HG02943 (cell line): ENCODE measurements around the gene ATXN10.

ENCODE experiments used
- ATAC-seq: cut with Tn5 transposase; IDR thresholded peaks from one replicate; pipeline ENCODE4 v1.9.1; 2021; ENCODE audit warnings: mild to moderate bottlenecking, low read depth, moderate library complexity; ENCODE audit not compliant: unreplicated experiment

Gene ATXN10

GRCh38 chr22:45867118-45867905, 195.7 kb downstream of the ATXN10 start:
- no peak for ATAC-seq

DNA sequence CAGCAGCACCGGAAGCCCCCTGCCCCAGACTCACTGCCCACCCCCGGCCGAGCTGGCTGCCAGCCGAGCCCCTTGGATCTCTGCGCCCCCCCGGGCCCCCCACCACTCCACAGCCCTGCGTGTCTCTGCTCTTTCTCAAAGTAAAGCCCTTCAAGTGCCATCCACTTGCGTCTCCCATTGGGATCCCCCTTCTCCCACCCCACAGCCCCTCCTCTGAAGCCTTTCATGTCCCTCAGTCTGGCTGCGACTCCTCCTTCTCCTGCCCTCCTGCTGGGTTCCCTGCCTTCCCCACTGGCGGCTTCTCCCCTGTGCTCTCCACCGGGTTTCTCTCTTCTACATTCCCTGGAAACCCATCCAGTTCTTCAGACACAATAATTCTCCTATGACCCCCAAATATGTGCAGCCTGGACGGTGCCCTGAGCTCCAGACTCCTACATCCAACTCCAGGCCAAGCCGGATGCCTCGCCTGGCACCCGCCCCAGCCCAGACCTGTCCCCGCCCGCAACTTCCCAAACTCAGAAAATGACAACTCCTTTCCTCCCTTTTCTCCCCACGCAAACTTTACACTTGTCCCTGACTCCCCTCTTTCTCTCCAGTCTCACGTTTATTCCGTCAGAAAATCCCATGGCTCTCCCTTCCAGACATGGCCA, 196.4 kb downstream of the ATXN10 start:
- no peak for ATAC-seq

GRCh38 chr22:45868571-45869339, 197.1 kb downstream of the ATXN10 start:
- no peak for ATAC-seq

- no peak for ATAC-seq
These were observed 197.8 kb downstream of the ATXN10 start for GRCh38 chr22:45869340-45869847.

GRCh38 chr22:45870011-45870410, 198.4 kb downstream of the ATXN10 start:
- ATAC-seq, result no peak

GRCh38 chr22:45871721-45872120, 200.1 kb downstream of the ATXN10 start:
- no peak for ATAC-seq

GRCh38 chr22:45872659-45873263, 201.1 kb downstream of the ATXN10 start:
- ATAC-seq, result no peak

DNA sequence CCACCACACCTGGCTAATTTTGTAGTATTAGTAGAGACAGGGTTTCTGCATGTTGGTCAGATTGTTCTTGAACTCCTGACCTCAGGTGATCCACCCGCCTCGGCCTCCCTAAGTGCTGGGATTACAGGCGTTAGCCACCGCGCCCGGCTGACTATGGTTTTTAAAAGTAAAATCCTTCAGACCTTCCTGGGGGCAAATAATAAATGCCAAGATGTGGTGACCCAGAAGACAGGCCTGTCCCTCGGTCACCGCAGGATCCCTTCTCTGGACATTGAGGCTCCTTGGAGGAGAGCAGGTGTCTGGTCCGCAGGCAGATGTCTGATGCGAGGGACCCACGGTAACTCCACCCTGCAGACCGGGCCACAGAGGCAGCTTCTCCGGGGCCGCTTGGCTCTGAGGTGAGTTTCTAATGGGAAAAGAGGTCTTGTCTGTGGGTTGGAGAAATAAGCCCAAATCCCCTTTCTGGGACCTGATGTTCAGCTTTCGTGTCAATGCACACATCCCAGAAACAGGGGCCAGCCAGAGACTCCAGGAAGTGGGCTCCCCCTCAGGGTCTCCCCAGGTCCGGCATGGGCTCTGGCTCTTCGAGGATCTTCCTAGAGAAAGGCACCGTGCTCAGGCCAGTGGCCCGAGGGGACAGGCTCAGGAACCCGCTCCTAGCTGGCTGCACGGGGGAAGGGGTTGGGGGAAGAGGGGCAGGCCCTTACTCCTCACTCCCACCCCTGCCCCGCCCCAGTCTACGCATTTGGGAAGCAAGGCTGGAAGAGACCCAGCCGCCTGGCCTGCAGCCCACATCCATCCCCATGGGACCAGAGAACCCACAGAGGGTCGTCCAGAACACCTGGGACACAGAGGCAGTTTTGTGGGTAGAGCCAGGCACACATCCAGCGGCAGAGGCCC, 204.8 kb downstream of the ATXN10 start:
- no peak for ATAC-seq

DNA sequence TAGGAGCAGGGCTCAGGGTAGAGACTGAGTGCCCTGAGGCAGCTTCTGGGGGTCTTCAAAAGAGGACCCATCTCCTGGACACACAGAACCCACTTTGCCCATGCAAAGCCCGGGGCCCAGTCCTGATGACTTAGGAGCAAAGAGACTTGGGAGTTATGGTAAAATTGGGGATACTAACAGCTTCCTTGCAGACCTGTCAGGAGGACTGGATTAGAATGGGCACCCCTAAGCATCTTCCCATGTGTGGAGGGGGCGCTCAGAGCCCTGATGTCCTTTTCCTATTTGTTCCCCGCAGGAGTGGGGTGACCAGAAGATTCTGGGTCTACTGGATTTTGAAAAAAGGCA, 205.4 kb downstream of the ATXN10 start:
- ATAC-seq, result no peak

DNA sequence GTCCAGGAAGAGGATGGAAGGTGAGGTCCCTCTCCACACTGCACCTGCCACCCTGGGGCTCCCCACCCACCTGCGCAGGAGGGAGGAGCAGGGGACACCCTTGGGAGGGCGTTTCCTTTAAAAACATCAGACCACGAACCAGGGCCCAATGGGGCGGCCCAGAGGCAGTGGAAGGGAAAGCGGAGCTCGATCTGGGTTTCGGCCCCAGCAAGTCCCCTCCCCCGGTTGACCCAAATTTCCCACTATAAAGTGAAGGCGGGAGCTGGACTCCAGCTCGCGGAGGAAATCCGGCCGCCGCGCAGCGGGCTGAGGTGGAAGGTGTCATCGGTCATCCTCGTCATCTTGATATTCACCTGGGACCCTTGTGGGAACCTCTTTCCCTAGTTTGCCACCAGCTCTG, 206.0 kb downstream of the ATXN10 start:
- no peak for ATAC-seq

DNA sequence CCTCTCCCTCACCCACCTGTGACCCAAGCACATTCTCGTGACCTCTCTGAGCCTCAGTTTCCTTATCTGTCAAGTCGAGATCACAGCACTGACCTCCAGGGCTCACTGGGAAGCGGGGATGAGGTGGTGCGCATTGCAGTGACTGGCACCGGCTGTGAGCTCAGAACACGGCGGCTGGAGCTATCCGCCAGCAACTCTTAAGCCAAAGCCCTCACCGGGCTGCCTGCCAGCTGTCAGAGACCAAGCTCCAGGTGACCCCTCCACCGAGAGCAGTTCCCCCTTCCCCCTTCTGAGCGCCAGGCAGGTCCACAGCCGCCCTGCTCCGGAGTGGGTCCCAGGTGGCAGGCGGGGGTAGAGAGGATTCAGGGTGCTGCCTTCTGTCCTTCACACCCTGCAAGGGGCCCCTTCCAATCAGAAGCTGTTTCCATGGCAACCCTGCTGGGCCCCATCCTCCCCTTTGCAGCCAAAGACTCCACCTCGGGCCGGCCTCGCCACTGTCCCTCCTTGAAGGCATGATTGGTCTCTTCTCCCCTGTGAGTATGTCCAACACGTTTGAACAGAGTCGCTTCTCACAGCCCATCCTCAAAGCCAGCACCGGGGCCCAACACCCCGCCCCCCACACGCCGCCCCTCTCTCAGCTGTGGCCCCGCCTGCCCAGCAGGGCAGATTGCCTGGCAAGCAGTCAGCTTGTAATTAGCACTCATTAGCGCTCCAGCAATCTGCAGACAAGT, 206.6 kb downstream of the ATXN10 start:
- no peak for ATAC-seq

GRCh38 chr22:45878901-45879551, 207.4 kb downstream of the ATXN10 start:
- no peak for ATAC-seq

GRCh38 chr22:45879552-45879949, 207.9 kb downstream of the ATXN10 start:
- no peak for ATAC-seq

- no peak for ATAC-seq
These were observed 208.6 kb downstream of the ATXN10 start for GRCh38 chr22:45880091-45880715.

- ATAC-seq, result no peak
These were observed 209.3 kb downstream of the ATXN10 start for GRCh38 chr22:45880716-45881523.

- no peak for ATAC-seq
These were observed 209.9 kb downstream of the ATXN10 start for GRCh38 chr22:45881524-45881875.
